ENCODE data around the gene PPP2R2D.
"Not testable (repeated sequence)": the region's sequence is repeated elsewhere in the genome, so short reads cannot be mapped to it uniquely, and the experiment has no call there.

The PPP2R2D gene

DNA sequence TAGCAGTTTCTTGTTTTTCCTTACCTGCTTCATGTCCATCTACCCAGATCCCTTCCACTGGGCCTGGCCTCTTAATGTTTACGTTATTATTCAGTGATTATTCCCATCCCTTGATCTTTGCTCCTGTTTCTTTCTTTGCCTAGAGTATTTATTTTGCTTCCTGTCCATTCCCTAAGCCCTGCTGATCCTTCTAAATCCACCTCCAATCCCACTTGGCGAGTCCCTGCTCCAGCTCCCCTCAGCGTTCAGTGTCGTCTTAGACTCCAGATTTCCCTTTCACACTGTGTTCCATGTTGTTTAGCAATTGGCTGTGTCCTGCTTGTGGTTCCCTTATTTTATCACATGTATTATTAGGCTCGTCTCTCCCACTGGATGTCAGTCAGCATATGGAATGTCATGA, 7.3 kb downstream of the PPP2R2D start:
- DNase-seq (ENCODE audit: low spot score), result no peak

DNA sequence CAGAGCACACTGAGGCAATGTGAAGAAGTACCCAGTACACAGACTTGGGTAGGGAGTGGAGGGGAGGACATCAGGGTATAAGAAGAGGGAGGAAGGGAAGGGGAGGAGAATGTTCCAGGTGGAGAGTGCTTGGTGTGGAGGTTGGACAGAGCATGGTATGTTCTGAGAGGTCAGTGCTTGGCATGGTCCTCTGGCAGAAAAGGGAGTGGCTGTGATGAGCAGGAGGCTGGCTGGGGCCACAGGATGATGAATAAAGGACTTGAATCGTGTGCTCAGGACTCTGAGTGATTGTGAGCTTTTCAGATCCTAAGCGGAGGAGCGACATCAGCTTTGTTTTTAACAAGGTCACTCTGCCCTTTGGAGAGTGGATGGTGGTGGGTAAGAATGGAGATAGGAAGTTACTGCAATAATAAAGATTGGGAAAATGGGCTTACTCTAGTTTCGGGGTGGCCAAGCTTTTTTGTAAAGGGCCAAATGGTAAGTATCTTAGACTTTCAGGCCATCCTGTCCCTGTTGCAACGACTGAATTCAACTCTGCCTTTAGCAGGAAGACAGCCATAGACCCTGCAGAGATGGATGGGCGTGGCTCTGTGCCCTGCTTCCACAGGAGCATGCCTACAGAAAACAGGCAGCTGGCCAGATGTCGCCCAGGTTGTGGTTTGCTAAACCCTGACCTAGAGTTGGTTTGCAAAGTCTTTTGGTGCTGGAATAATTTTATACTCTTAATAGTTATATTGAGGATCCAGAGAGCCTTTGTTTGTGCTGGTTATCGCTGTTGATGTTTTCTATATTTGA, 8.4 kb downstream of the PPP2R2D start:
- no peak for DNase-seq (ENCODE audit: low spot score)

DNA sequence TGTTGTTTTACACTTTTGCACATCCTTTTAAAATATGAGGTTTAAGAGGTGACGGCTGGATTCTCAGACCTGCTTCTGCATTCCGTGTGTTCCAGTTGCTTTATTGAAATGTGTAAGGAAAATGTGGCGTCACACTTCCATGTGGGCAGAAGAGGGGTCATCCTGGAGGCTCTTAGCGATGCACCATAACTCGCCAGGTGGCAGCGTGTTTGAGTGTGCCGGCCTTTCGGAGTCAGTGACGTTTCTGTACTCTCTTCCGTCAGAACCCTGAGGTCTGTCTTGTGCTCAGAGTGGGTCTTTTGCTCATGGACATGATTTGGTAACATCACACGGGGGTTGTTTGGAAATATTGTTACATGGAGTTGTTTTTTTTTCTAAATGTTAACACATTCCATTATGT, 9.1 kb downstream of the PPP2R2D start:
- DNase-seq (ENCODE audit: low spot score), result no peak

DNA sequence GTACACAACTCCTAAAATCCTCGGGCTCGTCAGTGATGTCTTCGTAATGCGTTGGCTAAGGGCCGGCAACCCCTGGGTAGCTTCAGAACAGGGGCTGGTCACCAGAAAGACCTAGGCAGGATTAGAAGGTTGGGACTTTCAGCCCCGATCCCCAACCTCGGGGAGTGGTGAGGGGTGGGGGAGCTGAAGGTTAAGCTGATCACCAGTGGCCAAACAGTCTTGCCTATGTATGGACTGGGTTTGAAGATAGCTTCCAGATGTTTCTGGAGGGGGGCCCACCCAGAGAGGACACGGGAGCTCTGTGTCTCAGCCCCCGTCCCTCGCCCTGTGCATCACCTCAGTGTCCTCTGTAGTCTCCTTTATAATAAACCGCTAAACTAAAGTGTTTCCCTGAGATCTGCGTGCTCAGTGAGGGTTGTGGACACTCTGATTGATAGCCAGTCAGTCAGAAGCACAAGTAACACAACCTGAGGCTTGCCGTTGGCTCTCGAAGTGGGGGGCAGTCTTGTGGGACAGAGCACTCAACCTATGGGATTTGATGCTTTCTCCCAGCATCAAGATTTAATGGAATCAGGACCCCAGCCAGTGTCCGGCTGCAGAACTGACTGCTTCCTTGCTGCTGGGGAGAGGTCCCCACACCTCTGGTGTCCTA, 10.0 kb downstream of the PPP2R2D start:
- no peak for DNase-seq (ENCODE audit: low spot score)

DNA sequence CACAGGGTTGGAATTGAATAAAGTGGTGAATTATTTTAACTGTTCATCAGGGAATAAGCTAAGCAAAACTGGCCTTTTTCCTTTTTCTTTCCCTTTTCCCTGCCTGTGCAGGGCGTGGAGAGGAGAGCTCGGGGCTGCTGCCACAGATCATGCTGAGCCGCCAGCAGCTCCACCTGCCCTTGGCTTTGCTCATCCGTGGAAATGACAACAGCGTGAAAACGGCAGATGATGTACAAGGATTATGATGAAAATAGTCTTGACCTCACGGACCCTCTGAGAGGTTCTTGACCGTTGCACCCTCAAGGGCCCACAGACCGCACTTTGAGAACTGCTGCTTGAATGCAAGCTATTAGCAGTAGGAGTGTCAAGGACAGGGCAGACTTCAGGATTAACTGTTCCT, 10.6 kb downstream of the PPP2R2D start:
- DNase-seq (ENCODE audit: low spot score), result no peak

DNA sequence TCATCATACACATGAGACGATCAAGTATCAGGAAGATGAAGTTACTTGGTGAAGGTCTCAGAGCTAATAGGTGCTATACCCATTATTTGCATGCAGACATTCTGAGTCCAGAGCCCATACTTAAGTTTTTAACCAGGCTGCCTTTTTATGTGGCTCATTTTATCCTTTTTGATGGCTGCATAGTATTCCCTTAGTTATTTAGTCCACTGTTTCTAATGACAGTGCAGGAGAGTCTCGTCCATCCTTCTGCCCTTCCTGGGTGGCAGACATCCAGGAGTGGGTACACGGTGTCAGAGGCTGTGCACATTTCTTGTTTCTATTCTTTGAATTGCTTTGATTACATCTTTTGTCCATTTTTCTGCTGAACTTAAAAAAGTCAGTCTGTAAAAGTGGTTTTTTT, 11.8 kb downstream of the PPP2R2D start:
- no peak for DNase-seq (ENCODE audit: low spot score)

DNA sequence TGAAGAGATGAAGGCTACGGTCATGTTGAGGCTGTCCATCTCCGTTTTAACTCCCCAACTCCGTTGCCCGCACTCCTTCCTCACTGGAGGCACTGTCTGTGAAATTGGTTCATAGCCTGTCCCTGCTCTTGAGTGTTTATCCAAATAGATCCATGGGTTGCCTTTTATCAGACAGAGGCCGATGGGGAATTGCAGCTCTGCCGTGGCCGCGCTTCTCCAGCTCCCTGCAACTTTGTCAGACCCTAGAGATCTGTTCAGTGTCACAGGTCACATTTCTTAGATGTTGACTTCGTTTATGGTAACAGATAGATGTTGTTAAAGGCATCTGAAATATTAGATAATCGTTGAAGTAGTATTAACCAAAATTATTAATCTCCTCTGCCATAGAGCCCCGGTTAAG, 14.7 kb downstream of the PPP2R2D start:
- DNase-seq (ENCODE audit: low spot score), result no peak

DNA sequence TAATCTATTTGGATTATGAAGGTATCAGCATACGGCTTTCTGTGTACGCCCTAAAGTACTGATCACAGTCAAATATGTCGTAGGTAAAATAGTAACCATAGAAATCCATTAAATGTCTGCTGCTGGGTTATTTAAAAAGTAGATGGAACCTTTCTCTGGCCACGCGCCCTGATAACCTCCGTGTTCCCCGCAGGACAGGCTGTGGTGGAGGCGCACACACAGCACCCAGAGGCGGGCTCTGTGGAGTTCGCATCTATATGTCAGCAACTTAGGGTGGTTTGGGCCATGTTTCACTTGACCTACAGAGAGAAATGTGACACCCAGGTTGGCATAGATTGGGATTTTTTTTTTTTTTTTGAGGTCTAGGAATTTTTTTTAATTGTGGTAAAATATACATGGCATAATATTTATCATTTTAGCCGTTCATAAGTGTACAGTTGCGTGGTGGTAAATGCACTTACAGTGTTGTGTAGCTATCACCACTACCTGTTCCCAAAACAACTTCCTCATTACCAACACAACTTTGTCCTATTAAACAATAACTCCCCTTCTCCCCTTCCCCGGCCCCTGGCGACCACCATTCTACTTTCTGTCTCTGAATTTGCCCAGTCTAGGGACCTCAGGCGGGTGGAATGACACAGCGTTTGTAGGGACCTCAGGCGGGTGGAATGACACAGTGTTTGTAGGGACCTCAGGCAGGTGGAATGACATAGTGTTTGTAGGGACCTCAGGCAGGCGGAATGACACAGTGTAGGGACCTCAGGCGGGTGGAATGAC, 15.4 kb downstream of the PPP2R2D start:
- DNase-seq (ENCODE audit: low spot score), result no peak

DNA sequence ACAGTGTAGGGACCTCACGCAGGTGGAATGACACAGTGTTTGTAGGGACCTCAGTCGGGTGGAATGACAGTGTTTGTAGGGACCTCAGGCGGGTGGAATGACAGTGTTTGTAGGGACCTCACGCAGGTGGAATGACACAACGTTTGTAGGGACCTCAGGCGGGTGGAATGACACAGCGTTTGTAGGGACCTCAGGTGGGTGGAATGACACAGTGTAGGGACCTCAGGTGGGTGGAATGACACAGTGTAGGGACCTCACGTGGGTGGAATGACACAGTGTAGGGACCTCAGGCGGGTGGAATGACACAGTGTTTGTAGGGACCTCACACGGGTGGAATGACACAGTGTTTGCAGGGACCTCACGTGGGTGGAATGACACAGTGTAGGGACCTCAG, 16.0 kb downstream of the PPP2R2D start:
- not testable (repeated sequence) for DNase-seq (ENCODE audit: low spot score)

DNA sequence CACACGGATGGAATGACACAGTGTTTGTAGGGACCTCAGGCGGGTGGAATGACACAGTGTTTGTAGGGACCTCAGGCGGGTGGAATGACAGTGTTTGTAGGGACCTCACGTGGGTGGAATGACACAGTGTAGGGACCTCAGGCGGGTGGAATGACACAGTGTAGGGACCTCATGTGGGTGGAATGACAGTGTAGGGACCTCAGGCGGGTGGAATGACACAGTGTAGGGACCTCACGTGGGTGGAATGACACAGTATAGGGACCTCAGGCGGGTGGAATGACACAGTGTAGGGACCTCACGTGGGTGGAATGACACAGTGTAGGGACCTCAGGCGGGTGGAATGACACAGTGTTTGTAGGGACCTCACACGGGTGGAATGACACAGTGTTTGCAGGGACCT, 16.7 kb downstream of the PPP2R2D start:
- DNase-seq (ENCODE audit: low spot score), result not testable (repeated sequence)

DNA sequence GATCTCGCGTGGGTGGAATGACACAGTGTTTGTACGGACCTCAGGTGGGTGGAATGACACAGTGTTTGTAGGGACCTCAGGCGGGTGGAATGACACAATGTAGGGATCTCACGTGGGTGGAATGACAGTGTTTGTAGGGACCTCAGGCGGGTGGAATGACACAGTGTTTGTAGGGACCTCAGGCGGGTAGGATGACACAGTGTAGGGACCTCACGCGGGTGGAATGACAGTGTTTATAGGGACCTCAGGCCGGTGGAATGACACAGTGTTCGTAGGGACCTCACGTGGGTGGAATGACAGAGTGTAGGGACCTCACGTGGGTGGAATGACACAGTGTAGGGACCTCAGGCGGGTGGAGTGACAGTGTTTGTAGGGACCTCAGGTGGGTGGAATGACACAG, 18.7 kb downstream of the PPP2R2D start:
- DNase-seq (ENCODE audit: low spot score), result not testable (repeated sequence)

DNA sequence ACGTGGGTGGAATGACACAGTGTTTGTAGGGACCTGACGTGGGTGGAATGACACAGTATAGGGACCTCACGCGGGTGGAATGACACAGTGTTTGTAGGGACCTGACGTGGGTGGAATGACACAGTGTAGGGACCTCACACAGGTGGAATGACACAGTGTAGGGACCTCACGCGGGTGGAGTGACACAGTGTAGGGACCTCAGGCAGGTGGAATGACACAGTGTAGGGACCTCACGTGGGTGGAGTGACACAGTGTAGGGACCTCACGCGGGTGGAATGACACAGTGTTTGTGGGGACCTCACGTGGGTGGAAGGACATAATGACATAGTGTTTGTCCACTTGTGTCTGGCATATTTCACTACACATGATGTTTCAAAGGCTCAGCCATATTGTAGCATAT, 19.3 kb downstream of the PPP2R2D start:
- no peak for DNase-seq (ENCODE audit: low spot score)

DNA sequence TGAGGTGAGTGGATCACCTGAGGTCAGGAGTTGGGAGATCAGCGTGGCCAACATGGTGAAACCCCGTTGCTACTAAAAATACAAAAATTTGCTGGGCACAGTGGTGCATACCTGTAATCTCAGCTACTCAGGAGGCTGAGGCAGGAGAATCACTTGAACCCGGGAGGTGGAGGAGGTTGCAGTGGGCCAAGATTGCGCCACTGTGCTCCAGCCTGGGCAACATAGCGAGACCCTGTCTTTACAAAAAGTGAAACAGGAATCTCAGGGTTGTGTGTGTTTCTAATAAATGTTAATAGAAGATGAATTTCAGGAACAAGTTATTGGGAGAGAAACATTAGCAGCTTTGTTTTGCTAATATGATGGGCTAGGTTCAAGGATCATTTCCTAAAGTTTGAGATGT, 19.9 kb downstream of the PPP2R2D start:
- DNase-seq (ENCODE audit: low spot score), result no peak

DNA sequence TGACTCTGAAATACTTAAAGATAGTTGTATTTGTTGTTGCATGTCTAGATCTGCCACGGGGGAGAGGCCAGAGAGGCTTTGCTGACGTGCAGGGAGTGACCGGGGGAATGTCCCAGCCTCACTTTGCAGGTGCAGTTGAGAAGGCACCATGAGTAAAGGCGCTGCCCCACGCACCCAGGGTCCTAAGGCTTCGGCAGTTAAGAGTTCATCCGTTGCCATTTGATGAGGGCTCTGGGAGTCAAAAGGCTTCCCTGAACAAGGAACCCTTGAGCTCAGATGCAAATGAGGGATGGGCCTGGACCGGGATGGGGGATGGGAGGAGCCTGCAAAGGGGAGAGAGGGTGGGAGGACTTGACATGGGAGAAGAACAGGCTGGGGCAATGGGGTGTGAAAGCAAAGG, 20.4 kb downstream of the PPP2R2D start:
- DNase-seq (ENCODE audit: low spot score), result no peak

DNA sequence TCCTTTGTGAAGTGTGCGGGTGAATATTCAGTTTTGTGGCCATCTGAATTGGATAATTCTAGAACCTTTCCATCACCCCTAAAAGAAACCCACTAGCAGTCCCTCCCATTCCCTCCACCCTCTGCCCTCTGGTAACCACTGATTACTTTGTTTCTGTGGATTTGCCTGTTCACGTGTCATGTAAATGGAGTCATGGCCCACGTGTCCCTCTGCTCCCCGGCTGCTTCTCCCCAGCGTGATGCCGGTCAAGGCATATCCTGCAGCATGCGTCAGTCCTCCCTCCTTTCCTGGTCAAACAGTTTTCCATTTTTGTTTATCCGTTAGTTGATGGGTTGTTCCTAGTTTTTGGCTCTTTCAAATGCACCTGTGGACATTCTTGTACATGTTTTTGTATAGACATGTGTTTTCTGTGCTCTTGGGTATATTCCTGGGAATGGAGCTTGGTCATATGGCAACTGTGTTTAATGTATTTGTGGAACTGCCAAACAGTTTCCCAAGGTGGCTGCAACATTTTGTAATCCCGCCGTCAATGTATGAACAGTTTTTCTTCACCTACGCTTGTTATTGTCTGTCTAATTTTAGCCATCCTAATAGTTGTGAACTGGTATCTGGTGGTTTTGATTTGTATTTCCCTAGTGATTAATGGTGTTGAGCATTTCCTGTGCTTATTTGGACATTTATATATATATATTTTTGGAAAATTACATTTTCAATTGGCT, 22.4 kb downstream of the PPP2R2D start:
- no peak for DNase-seq (ENCODE audit: low spot score)

DNA sequence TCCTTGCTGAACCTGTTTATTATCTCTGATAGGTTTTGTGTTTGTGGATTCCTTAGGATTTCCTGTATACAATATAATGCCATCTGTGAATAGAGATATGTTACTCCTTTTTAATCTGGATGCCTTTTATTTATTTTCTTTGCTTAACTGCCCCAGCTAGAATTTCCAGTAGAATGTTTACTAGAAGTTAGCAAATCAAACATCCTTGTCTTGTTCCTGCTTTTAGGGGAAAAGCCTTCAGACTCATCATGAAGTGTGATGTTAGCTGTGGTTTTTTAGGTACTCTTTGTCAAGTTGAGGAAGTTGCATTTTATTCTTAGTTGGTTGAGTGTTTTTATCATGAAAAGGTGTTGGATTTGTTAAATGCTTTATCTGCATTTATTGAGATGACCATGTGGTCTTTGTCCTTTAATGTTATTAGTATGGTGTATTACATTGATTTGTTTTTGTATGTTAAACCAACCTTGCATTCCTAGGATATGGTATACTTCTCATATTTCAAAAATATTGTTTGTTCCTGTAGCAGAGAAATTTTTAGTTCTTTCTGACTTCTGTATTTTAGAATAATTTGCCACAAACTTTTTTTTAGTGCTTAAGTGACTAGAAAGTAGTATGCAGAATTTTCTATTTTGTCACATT, 24.3 kb downstream of the PPP2R2D start:
- no peak for DNase-seq (ENCODE audit: low spot score)

DNA sequence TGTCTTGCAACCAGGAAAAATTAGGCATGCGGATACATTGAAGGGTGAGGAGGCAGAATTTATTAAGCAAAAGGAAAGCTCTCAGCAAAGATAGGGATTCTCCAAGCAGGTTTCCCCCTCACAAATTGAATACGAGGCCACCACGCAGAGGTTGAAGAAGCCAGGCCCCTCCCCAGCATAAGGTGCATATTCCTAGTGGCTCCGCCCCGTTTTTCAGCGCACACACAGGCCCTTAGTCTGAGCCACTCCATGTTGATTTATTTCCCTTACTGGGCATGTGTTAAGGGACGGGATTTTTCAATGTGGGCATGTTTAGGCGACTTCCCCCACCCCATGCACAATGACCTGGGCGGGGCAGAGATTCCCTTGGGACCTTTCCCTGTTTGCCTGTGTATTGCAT, 24.9 kb downstream of the PPP2R2D start:
- no peak for DNase-seq (ENCODE audit: low spot score)

DNA sequence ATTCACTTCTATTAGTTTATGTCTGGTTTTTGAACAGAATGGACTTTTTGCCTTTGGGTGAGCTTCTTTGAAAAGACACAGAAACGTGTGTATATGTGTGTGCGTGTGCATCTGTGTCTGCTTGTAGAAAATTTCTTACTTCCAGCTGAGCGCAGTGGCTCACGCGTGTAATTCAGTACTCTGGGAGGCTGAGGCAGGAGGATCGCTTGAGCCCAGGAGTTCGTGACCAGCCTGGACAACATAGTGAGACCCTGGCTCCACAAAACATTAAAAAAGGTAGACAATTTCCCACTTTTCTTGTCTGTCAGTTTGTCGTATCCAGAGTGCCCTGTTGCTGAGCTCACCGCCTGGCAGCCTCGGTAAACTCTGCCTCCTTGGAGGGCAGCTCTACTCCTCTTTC, 25.4 kb downstream of the PPP2R2D start:
- no peak for DNase-seq (ENCODE audit: low spot score)

DNA sequence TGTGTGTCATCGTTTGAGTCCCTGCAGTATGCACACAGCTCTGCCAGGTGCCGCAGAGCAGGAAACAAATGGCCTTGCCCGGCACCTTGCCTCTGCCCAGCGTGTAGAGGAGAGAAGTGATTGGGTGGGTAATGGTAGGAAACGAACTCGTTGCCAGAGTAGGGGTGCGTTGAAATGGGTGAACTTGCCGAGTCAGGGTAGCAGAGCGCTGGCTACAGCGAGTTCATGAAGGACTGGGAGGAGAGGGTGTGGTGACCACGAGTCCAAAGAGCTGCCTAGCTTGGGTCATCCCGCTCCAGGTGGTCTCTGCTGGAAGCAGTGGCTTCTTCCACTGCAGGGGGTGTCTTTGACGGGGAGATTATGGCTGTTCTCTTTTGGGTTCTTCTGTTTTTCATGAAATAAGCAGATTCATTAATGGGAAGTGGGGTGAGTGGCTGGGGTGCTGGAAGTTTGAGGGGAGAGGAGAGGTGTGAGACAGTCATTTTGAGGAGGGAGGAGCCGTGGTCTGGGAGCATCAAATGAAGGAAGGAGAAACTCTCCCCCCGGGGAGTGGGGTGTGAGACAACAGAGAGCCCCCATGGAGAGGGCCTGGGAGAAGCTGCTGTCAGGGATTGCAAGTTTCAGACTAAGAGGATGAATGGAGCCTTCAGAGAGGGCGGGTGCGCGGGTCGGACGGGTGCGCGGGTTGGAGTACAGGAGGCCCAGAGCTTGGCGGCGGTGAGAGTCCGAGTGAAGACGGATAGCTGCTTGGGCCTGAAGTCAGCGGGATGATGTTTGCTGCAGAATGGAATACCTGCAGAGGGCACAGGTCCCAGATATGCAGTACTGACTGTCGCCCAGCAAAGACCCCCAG, 26.2 kb downstream of the PPP2R2D start:
- no peak for DNase-seq (ENCODE audit: low spot score)

DNA sequence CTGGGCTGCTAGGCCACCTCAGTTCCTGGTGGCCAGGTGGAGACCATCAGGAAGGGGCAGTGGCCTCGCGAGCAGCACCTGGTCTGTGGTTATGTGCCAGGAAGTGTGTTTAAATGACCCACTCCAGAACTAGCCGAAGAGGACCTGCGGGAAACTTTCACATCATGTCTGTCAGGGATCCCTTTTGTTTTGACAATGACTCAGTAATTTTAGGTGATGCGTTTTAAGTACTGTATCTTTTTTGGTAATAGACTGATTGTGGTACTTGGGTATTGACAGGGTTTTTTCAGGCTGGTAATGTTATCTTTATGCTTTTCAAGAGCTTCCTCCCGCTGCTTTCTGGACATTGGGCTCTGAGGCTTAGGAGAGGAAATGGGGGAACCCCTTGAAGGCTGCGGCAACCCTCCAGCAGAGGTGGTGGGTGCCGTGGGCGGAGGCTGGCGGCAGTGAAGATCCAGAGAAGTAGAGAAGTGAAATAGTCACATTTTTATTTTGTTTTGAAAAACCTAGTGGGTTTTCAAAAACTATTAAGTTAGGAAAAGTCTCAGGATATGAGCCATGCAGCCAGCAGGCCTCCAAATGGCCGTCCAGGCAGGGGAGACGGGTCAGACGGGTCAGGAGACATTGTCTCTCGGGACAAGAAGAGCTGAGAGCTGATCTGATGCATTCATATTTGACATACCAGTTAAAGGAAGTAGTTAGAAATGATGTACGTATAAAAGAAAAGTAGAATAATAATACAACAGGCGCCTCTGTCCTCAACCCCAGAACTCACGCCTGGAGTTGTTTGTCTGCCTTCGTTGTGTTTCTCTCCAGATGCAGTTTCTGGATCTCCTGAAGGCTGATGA, 27.7 kb downstream of the PPP2R2D start:
- peak; percentile 29 for DNase-seq (ENCODE audit: low spot score)

All from CD4-positive, alpha-beta T cell treated with Interleukin-6 at 100 ng/mL for 8 hours (primary cell).